GM12878 (cell line): Measurements from ENCODE around the gene MFSD8. TPM values are rescaled to one million over a fixed set of nuclear protein-coding genes. Genes with fewer than 3 reads are reported as not detected.
A peak's percentile ranks its signal among the peaks of the same experiment; 100 is the strongest.

Source experiments
- BACH1 ChIP-seq: fragments of 450-650 bp; IDR thresholded peaks from 2 replicates; pipeline ENCODE4 v1.6.1; 2017; ENCODE audit warnings: mild to moderate bottlenecking, borderline replicate concordance
- BHLHE40 ChIP-seq, 2 experiments: fragments of 450-650 bp in 1 of 2; IDR thresholded peaks; 2 replicates each; pipeline ENCODE4 v1.6.1; 2011 to 2017; ENCODE audit warnings: low read depth in 2 of 2, borderline replicate concordance in 1 of 2, improper control_type of control experiment in 1 of 2, low read length in 1 of 2, mild to moderate bottlenecking in 1 of 2
- CREM ChIP-seq: IDR thresholded peaks from 2 replicates; pipeline ENCODE4 v1.6.1; 2014; ENCODE audit warnings: antibody characterized with exemption, low read depth
- E2F4 ChIP-seq: IDR thresholded peaks from 2 replicates; pipeline ENCODE4 v1.6.1; 2012; ENCODE audit warnings: low read depth, low read length, improper control_type of control experiment
- ETV6 ChIP-seq, 2 experiments: fragments of 450-650 bp in 1 of 2; IDR thresholded peaks in 1 of 2; conservative IDR thresholded peaks in 1 of 2; 2 replicates each; pipeline ENCODE4 v1.6.1; 2014; ENCODE audit warnings: antibody characterized with exemption in 1 of 2, borderline replicate concordance in 1 of 2, low read depth in 1 of 2, mild to moderate bottlenecking in 1 of 2, moderate library complexity in 1 of 2
- EZH2 ChIP-seq: IDR thresholded peaks from 2 replicates; pipeline ENCODE4 v1.6.1; 2012; ENCODE audit warnings: low read depth, mild to moderate bottlenecking, control low read depth, inconsistent platforms, low read length, borderline replicate concordance; ENCODE audit not compliant: control insufficient read depth
- PAX5 ChIP-seq: IDR thresholded peaks from 2 replicates; pipeline ENCODE4 v1.6.1; 2011; ENCODE audit warnings: low read depth, low read length, borderline replicate concordance
- SMARCA5 ChIP-seq: fragments of 450-650 bp; IDR thresholded peaks from 2 replicates; pipeline ENCODE4 v1.6.1; 2017; ENCODE audit warnings: mild to moderate bottlenecking
- TARDBP ChIP-seq: IDR thresholded peaks from 2 replicates; pipeline ENCODE4 v1.6.1; 2016; ENCODE audit warnings: borderline replicate concordance
- TCF3 ChIP-seq: IDR thresholded peaks from 2 replicates; pipeline ENCODE4 v1.6.1; 2012; ENCODE audit warnings: low read depth, mild to moderate bottlenecking, low read length, borderline replicate concordance; ENCODE audit not compliant: insufficient read depth
- ZBED1 ChIP-seq: IDR thresholded peaks from 2 replicates; pipeline ENCODE4 v1.6.1; 2016; ENCODE audit warnings: borderline replicate concordance
- ZNF592 ChIP-seq: fragments of 450-650 bp; IDR thresholded peaks from 2 replicates; pipeline ENCODE4 v1.6.1; 2017; ENCODE audit warnings: mild to moderate bottlenecking, moderate library complexity
- polyA plus RNA-seq, 11 experiments: library from polyadenylated mRNA; depleted of rRNA in 4 of 11; unstranded in 6 of 11; stranded (reverse) in 5 of 11; fragments of >200 nt; fragmentation: Nextera tagmentation in 4 of 11; fragmentation: Illumina TruSeq in 1 of 11; extraction: Ambion mirVana in 4 of 11; extraction: Trizol in 1 of 11; gene quantifications; 1 replicate in 1 of 11; 2 replicates in 10 of 11; pipeline versions ENCODE4 v1.2.1 to v1.2.3, GENCODE V29; 2011 to 2016; ENCODE audit warnings: inconsistent platforms in 2 of 11, missing spikeins in 2 of 11, low read depth in 1 of 11
- total RNA-seq, 4 experiments: library from RNA; depleted of rRNA in 3 of 4; stranded (reverse); fragments of >200 nt in 3 of 4; fragmentation: Illumina TruSeq in 1 of 4; extraction: Trizol in 1 of 4; gene quantifications; 2 replicates each; pipeline versions ENCODE4 v1.2.1 to v1.2.3, GENCODE V29; 2013 to 2021
- TF ChIP-seq, protein P1 (sequence below): fragments of 450-650 bp; IDR thresholded peaks from 2 replicates; pipeline ENCODE4 v1.6.1; 2018; ENCODE audit warnings: borderline replicate concordance, mild to moderate bottlenecking; ENCODE audit not compliant: partially characterized antibody
- TF ChIP-seq, protein P2 (sequence below): fragments of 450-650 bp; IDR thresholded peaks from 2 replicates; pipeline ENCODE4 v1.6.1; 2017; ENCODE audit warnings: borderline replicate concordance
- TF ChIP-seq, protein P3 (sequence below), 3 experiments: IDR thresholded peaks in 2 of 3; conservative IDR thresholded peaks in 1 of 3; 2 replicates each; pipeline ENCODE4 v1.5.1; 2011; ENCODE audit warnings: low read depth in 3 of 3, low read length in 3 of 3, mild to moderate bottlenecking in 3 of 3, control low read depth in 2 of 3, moderate library complexity in 2 of 3, inconsistent platforms in 1 of 3, mixed read lengths in 1 of 3; ENCODE audit not compliant: control insufficient read depth in 2 of 3, insufficient read depth in 1 of 3; ENCODE audit errors: extremely low read depth in 1 of 3

MFSD8 gene
- total and polyA plus RNA-seq, 10 of the 15 experiments (the other 5 are each of a cell fraction or from before 2014, with no cell fraction given), result 12.7 to 29.9 (median 18.4) TPM

DNA sequence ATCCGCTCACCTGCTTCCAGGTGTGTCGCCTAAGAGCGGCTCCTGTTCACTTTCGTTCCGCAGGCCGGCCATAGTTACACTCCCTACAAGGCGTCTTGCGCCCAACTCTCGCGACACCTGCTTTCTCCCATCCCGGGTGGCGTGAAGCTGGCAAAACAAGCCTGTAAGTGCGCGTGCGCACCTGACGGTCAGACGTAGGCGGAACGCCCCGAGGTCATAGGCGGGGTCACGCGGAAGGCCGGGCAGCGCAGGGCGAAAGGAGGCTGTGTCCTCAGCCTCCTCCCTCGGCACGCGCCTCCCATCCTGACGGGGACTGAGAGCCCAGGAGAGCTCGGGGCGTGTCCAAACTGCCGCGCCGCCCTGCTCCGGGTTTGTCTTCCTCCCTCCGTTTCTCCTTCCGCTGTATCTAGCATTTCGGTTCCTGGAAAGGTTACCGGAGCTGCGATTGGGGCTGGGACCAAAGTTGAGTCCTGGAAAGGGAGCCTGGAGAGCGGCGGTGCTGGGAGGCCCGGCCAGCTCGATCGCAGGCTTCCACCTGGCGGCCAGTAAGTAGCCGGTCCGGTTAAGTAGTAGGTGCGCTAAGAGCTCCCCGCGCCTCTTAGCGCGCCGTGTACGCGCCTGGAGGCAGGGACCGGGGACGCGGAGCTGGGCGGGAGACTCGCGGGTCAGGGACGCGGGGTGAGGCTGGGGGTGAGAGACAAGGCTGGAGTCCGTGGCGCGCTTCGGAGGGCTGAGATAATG is at the start of gene MFSD8, which contains the start of gene ABHD18 (continued):
- TF ChIP-seq SMARCA5 (peak; percentile 89), E2F4 (0 out of 2 replicates have a peak, but pooled peaks have one; percentile 4), ZBED1 (no peak), TARDBP (no peak), CREM (peak; percentile 66), EZH2 (no peak), PAX5 (0 out of 2 replicates have a peak, but pooled peaks have one; percentile 5), TCF3 (no peak), ETV6 (conservative IDR thresholded peaks at IDR 0.05 in 1 of 2, IDR thresholded peaks at IDR 0.05 in 1 of 2; ENCODE audit: borderline replicate concordance in 1 of 2, low read depth in 1 of 2) (no peak), BHLHE40 (IDR thresholded peaks at IDR 0.05; ENCODE audit: borderline replicate concordance in 1 of 2, low read depth in 2 of 2, low read length in 1 of 2) (peak; percentile 91 to 98), ZNF592 (no peak), BACH1 (no peak)
- TF ChIP-seq, protein P1, sequence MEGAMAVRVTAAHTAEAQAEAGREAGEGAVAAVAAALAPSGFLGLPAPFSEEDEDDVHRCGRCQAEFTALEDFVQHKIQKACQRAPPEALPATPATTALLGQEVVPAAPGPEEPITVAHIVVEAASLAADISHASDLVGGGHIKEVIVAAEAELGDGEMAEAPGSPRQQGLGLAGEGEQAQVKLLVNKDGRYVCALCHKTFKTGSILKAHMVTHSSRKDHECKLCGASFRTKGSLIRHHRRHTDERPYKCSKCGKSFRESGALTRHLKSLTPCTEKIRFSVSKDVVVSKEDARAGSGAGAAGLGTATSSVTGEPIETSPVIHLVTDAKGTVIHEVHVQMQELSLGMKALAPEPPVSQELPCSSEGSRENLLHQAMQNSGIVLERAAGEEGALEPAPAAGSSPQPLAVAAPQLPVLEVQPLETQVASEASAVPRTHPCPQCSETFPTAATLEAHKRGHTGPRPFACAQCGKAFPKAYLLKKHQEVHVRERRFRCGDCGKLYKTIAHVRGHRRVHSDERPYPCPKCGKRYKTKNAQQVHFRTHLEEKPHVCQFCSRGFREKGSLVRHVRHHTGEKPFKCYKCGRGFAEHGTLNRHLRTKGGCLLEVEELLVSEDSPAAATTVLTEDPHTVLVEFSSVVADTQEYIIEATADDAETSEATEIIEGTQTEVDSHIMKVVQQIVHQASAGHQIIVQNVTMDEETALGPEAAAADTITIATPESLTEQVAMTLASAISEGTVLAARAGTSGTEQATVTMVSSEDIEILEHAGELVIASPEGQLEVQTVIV, result no peak
- TF ChIP-seq, protein P2, sequence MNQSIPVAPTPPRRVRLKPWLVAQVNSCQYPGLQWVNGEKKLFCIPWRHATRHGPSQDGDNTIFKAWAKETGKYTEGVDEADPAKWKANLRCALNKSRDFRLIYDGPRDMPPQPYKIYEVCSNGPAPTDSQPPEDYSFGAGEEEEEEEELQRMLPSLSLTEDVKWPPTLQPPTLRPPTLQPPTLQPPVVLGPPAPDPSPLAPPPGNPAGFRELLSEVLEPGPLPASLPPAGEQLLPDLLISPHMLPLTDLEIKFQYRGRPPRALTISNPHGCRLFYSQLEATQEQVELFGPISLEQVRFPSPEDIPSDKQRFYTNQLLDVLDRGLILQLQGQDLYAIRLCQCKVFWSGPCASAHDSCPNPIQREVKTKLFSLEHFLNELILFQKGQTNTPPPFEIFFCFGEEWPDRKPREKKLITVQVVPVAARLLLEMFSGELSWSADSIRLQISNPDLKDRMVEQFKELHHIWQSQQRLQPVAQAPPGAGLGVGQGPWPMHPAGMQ, result peak; percentile 78
- TF ChIP-seq, protein P3, sequence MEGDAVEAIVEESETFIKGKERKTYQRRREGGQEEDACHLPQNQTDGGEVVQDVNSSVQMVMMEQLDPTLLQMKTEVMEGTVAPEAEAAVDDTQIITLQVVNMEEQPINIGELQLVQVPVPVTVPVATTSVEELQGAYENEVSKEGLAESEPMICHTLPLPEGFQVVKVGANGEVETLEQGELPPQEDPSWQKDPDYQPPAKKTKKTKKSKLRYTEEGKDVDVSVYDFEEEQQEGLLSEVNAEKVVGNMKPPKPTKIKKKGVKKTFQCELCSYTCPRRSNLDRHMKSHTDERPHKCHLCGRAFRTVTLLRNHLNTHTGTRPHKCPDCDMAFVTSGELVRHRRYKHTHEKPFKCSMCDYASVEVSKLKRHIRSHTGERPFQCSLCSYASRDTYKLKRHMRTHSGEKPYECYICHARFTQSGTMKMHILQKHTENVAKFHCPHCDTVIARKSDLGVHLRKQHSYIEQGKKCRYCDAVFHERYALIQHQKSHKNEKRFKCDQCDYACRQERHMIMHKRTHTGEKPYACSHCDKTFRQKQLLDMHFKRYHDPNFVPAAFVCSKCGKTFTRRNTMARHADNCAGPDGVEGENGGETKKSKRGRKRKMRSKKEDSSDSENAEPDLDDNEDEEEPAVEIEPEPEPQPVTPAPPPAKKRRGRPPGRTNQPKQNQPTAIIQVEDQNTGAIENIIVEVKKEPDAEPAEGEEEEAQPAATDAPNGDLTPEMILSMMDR (IDR thresholded peaks at IDR 0.05 in 2 of 3, conservative IDR thresholded peaks at IDR 0.05 in 1 of 3; ENCODE audit: control insufficient read depth in 2 of 3, extremely low read depth in 1 of 3, insufficient read depth in 1 of 3, low read depth in 3 of 3, low read length in 3 of 3), result peak; percentile 38 to 40 (median 39); a peak in 4 of 6 replicates
